IMR-90 (cell line): ENCODE measurements around the gene CCP110. TPM values are rescaled to one million over a fixed set of nuclear protein-coding genes. Genes with fewer than 3 reads are reported as not detected.

Source experiments
- ATAC-seq: fragments of 200-7000 bp; cut with Tn5 transposase; 2 replicates; pipeline ENCODE4 v1.9.1; 2020; ENCODE audit warnings: low read depth, mild to moderate bottlenecking, moderate library complexity
- BruUV-seq: library from RNA; stranded (reverse); fragments of 400-500 nt; replicated peaks from 2 replicates; lab custom pipeline; 2021; lab: Mats Ljungman, UMichigan
- CTCF ChIA-PET: fragments of 300-600 bp; formaldehyde crosslinking; extraction: SDS; loops from one replicate; lab custom pipeline; 2021; ENCODE audit warnings: antibody characterized with exemption; lab: Yijun Ruan, JAX
- POLR2A ChIA-PET: fragments of 300-600 bp; sonication (Branson Sonifier 250); formaldehyde crosslinking; loops from one replicate; lab custom pipeline; 2022; ENCODE audit warnings: antibody characterized with exemption; ENCODE audit not compliant: unreplicated experiment; lab: Charles Lee
- DNase-seq: peaks from one replicate; pipeline ENCODE4 v3.0.0; 2013
- H2AFZ ChIP-seq: replicated peaks from 2 replicates; pipeline ENCODE3; 2013; ENCODE audit warnings: low read length, mild to moderate bottlenecking; ENCODE audit not compliant: poor library complexity
- H2AK5ac ChIP-seq: 2 replicates; pipeline ENCODE4 v1.6.1; 2013; ENCODE audit warnings: low read depth, low read length, inconsistent platforms
- H2AK9ac ChIP-seq: replicated peaks from 2 replicates; pipeline ENCODE3; 2013; ENCODE audit warnings: mild to moderate bottlenecking, low read depth, low read length, moderate library complexity; ENCODE audit not compliant: poor library complexity
- H2BK120ac ChIP-seq: 2 replicates; pipeline ENCODE4 v1.6.1; 2013; ENCODE audit warnings: low read depth, low read length, inconsistent platforms
- H2BK15ac ChIP-seq: 3 replicates; pipeline ENCODE4 v1.6.1; 2013; ENCODE audit warnings: low read depth, low read length, inconsistent platforms
- H2BK20ac ChIP-seq: 2 replicates; pipeline ENCODE4 v1.6.1; 2013; ENCODE audit warnings: low read depth, mild to moderate bottlenecking, inconsistent platforms, low read length, moderate library complexity
- H2BK5ac ChIP-seq: 2 replicates; pipeline ENCODE4 v1.6.1; 2013; ENCODE audit warnings: mild to moderate bottlenecking, low read depth, low read length, inconsistent platforms; ENCODE audit not compliant: poor library complexity, severe bottlenecking
- H3K14ac ChIP-seq: replicated peaks from 2 replicates; pipeline ENCODE4 v1.6.1; 2013; ENCODE audit warnings: low read depth, low read length, inconsistent platforms
- H3K18ac ChIP-seq: 2 replicates; pipeline ENCODE4 v1.6.1; 2013; ENCODE audit warnings: low read depth, low read length, control low read depth
- H3K23ac ChIP-seq: 2 replicates; pipeline ENCODE4 v1.6.1; 2013; ENCODE audit warnings: low read depth, low read length, inconsistent platforms
- H3K27ac ChIP-seq: 2 replicates; pipeline ENCODE4 v1.5.1; 2013; ENCODE audit warnings: mild to moderate bottlenecking, control low read depth, low read length; ENCODE audit not compliant: insufficient read depth
- H3K27me3 ChIP-seq: 2 replicates; pipeline ENCODE4 v1.6.1; 2013; ENCODE audit warnings: low read length; ENCODE audit not compliant: control insufficient read depth, insufficient read depth
- H3K36me3 ChIP-seq: 2 replicates; pipeline ENCODE4 v1.6.1; 2013; ENCODE audit warnings: low read length, mixed read lengths; ENCODE audit not compliant: control insufficient read depth, insufficient read depth
- H3K4ac ChIP-seq: 2 replicates; pipeline ENCODE4 v1.6.1; 2013; ENCODE audit warnings: low read depth, low read length, inconsistent platforms
- H3K4me1 ChIP-seq: 2 replicates; pipeline ENCODE4 v1.6.1; 2013; ENCODE audit warnings: low read length, mixed read lengths; ENCODE audit not compliant: control insufficient read depth, insufficient read depth
- H3K4me2 ChIP-seq: 2 replicates; pipeline ENCODE4 v1.6.1; 2013; ENCODE audit warnings: low read depth, mild to moderate bottlenecking, control low read depth, low read length, moderate library complexity
- H3K4me3 ChIP-seq: 2 replicates; pipeline ENCODE4 v1.5.1; 2013; ENCODE audit warnings: low read depth, mild to moderate bottlenecking, control low read depth, low read length, moderate library complexity; ENCODE audit not compliant: insufficient read depth
- H3K56ac ChIP-seq: 2 replicates; pipeline ENCODE4 v1.6.1; 2013; ENCODE audit warnings: low read length, inconsistent platforms; ENCODE audit not compliant: insufficient read depth; ENCODE audit errors: extremely low read depth
- H3K79me1 ChIP-seq, 2 experiments: 2 replicates each; pipeline ENCODE4 v1.6.1; 2013; ENCODE audit warnings: low read length in 2 of 2, inconsistent platforms in 1 of 2, low read depth in 1 of 2
- H3K9ac ChIP-seq: 2 replicates; pipeline ENCODE4 v1.6.1; 2013; ENCODE audit warnings: low read depth, low read length, control low read depth
- H3K9me1 ChIP-seq: 2 replicates; pipeline ENCODE4 v1.6.1; 2013; ENCODE audit warnings: low read length, inconsistent platforms; ENCODE audit not compliant: insufficient read depth
- H3K9me3 ChIP-seq: 2 replicates; pipeline ENCODE4 v1.6.1; 2013; ENCODE audit warnings: low read length; ENCODE audit not compliant: control insufficient read depth, insufficient read depth
- H4K20me1 ChIP-seq: 2 replicates; pipeline ENCODE4 v1.6.1; 2013; ENCODE audit warnings: low read length, inconsistent platforms; ENCODE audit not compliant: insufficient read depth
- H4K5ac ChIP-seq: 2 replicates; pipeline ENCODE4 v1.6.1; 2013; ENCODE audit warnings: mild to moderate bottlenecking, low read depth, low read length, control low read depth
- H4K8ac ChIP-seq, 2 experiments: 2 replicates each; pipeline ENCODE4 v1.6.1; 2013; ENCODE audit warnings: low read depth in 2 of 2, low read length in 2 of 2, control low read depth in 1 of 2, inconsistent platforms in 1 of 2
- H4K91ac ChIP-seq: 2 replicates; pipeline ENCODE4 v1.6.1; 2013; ENCODE audit warnings: low read depth, low read length, inconsistent platforms; ENCODE audit not compliant: insufficient read depth
- BHLHE40 ChIP-seq: fragments of 150-350 bp; IDR thresholded peaks from 2 replicates; pipeline ENCODE4 v1.6.1; 2016; ENCODE audit warnings: mild to moderate bottlenecking, low read depth, low read length
- CEBPB ChIP-seq: IDR thresholded peaks from 2 replicates; pipeline ENCODE4 v1.6.1; 2012; ENCODE audit warnings: low read depth, low read length, improper control_type of control experiment
- CHD1 ChIP-seq: IDR thresholded peaks from 2 replicates; pipeline ENCODE4 v1.6.1; 2012; ENCODE audit warnings: low read depth, low read length, improper control_type of control experiment
- CTCF ChIP-seq: conservative IDR thresholded peaks from 2 replicates; pipeline ENCODE4 v1.5.1; 2012; ENCODE audit warnings: mild to moderate bottlenecking, low read depth, low read length, improper control_type of control experiment
- ELK1 ChIP-seq: fragments of 150-350 bp; IDR thresholded peaks from 2 replicates; pipeline ENCODE4 v1.6.1; 2016; ENCODE audit warnings: low read depth, mild to moderate bottlenecking, low read length, moderate library complexity, borderline replicate concordance
- FOS ChIP-seq: fragments of 150-350 bp; IDR thresholded peaks from 2 replicates; pipeline ENCODE4 v1.6.1; 2016; ENCODE audit warnings: low read depth, low read length
- MAFK ChIP-seq: IDR thresholded peaks from 2 replicates; pipeline ENCODE4 v1.6.1; 2012; ENCODE audit warnings: low read depth, low read length, improper control_type of control experiment
- MAZ ChIP-seq: IDR thresholded peaks from 2 replicates; pipeline ENCODE4 v1.6.1; 2012; ENCODE audit warnings: low read depth, mild to moderate bottlenecking, low read length, improper control_type of control experiment, moderate library complexity, borderline replicate concordance
- MXI1 ChIP-seq: IDR thresholded peaks from 2 replicates; pipeline ENCODE4 v1.6.1; 2012; ENCODE audit warnings: low read depth, mild to moderate bottlenecking, low read length, moderate library complexity, borderline replicate concordance
- NFE2L2 ChIP-seq: fragments of 150-350 bp; IDR thresholded peaks from 2 replicates; pipeline ENCODE4 v1.6.1; 2016; ENCODE audit warnings: low read depth, mild to moderate bottlenecking, low read length
- POLR2A ChIP-seq: IDR thresholded peaks from 2 replicates; pipeline ENCODE4 v1.6.1; 2012; ENCODE audit warnings: mild to moderate bottlenecking, low read depth, low read length
- RAD21 ChIP-seq: IDR thresholded peaks from 2 replicates; pipeline ENCODE4 v1.6.1; 2012; ENCODE audit warnings: low read length, improper control_type of control experiment
- RCOR1 ChIP-seq: IDR thresholded peaks from 2 replicates; pipeline ENCODE4 v1.6.1; 2012; ENCODE audit warnings: mild to moderate bottlenecking, low read length, improper control_type of control experiment; ENCODE audit not compliant: insufficient replicate concordance
- RFX5 ChIP-seq: IDR thresholded peaks from 2 replicates; pipeline ENCODE4 v1.8.0; 2012; ENCODE audit warnings: low read depth, mild to moderate bottlenecking, low read length, moderate library complexity
- SMC3 ChIP-seq: fragments of 150-350 bp; IDR thresholded peaks from 2 replicates; pipeline ENCODE4 v1.6.1; 2016; ENCODE audit warnings: low read depth, mild to moderate bottlenecking, antibody characterized with exemption, low read length, moderate library complexity
- USF2 ChIP-seq: fragments of 150-350 bp; IDR thresholded peaks from 2 replicates; pipeline ENCODE4 v1.6.1; 2017; ENCODE audit warnings: mild to moderate bottlenecking, antibody characterized with exemption, low read length, low read depth
- WGBS, 2 experiments: methylation state at CpG; one replicate each; pipeline versions ENCODE4 v1.1.5 to v1.1.7; 2013; ENCODE audit warnings: missing lambda C conversion rate in 2 of 2; ENCODE audit not compliant: insufficient read length in 1 of 2; ENCODE audit errors: extremely low coverage in 2 of 2; 5-methylcytosine and 5-hydroxymethylcytosine counted together
- dilution Hi-C: fragments of 300-500 bp; cut with HindIII; formaldehyde crosslinking; loops from one replicate; pipeline ENCODE4 v1.14.3; 2018; ENCODE audit warnings: low sequenced_read_pairs; ENCODE audit not compliant: unreplicated experiment
- in situ Hi-C: fragments of 300-500 bp; cut with MboI; formaldehyde crosslinking; loops from 3 replicates; pipeline ENCODE4 v1.14.3; 2019; ENCODE audit warnings: low sequenced_read_pairs, inconsistent platforms, mixed read lengths
- intact Hi-C: fragments of 100-400 bp; cut with micrococcal nuclease; formaldehyde crosslinking; loops from 2 replicates; pipeline ENCODE4 v1.10.0; 2022
- polyA plus RNA-seq, 3 experiments: library from polyadenylated mRNA; depleted of rRNA; stranded (reverse); fragments of >200 nt; gene quantifications; 2 replicates each; pipeline ENCODE4 v1.2.3, GENCODE V29; 2012; ENCODE audit warnings: low replicate concordance in 1 of 3
- total RNA-seq: library from RNA; depleted of rRNA; stranded (reverse); fragments of >200 nt; gene quantifications from 2 replicates; pipeline ENCODE4 v1.2.3, GENCODE V29; 2012

CCP110 gene
- total and polyA plus RNA-seq, 2 of the 4 experiments (the other 2 are of a cell fraction) = 4.7 to 7.7 TPM

DNA sequence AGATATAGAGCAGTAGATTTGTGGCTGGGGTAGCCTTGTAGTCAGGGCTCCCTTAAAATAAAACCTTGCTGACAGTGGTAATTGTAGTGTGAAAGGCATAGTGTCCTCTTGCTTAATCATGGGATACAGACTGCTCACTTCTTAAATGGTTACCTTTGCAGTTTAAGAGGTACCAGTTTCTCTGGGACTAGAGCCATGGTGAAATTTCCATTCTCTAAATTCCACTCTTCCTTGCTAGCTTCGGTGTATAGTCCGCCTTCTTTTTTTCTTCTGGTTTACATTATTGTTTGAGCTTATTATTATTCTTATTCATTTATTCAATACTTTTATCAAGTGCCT, 1.6 kb downstream of the CCP110 start:
- DNase-seq = no peak
- Histone ChIP-seq H3K9me3 (no peaks in the 10 kb centered on the region), H3K18ac (no peak overlapping the region), H3K27me3 (no peaks in the 10 kb centered on the region), H4K5ac (no peak overlapping the region; the same call in 1 of the 2 replicates), H3K4ac (no peak overlapping the region), H3K27ac (no peak overlapping the region), H3K79me1 (peaks cover 23 to 46% of the 10 kb centered on the region in 2 experiments), H2BK15ac (no peak overlapping the region), H4K20me1 (no peaks in the 10 kb centered on the region), H3K9ac (peak overlapping the region; percentile 76; the same call in 1 of the 2 replicates), H2BK20ac (no peak overlapping the region), H3K14ac (0 out of 2 replicates have a peak overlapping the region, but pooled peaks have one; percentile 57), H4K8ac (peak overlapping the region in 1 of 2 experiments; percentile 32; a peak in 1 of 4 replicates), H3K56ac (no peak overlapping the region), H2BK5ac (no peak overlapping the region), H3K23ac (no peak overlapping the region), H2AK9ac (no peak overlapping the region), H3K36me3 (peaks cover 3% of the 10 kb centered on the region; the same call in 1 of the 2 replicates), H3K4me3 (peak overlapping the region; percentile 86), H3K4me2 (peak overlapping the region; percentile 78), H2AFZ (peak overlapping the region; percentile 99), H3K9me1 (peaks cover 3% of the 10 kb centered on the region), H4K91ac (no peak overlapping the region), H2AK5ac (no peak overlapping the region), H3K4me1 (peaks cover 1% of the 10 kb centered on the region; the same call in 1 of the 2 replicates), H2BK120ac (no peak overlapping the region)
- dilution Hi-C loops = no loop called here
- intact Hi-C loops = no loop called here
- no peak for ATAC-seq
- CTCF ChIA-PET = no interaction called here
- POLR2A ChIA-PET = no interaction called here
- no TSS peak for BruUV-seq
- in situ Hi-C loops = no loop called here
- WGBS, 2 experiments = no CpG with 5 or more reads among the region's 2 CpGs
- TF ChIP-seq POLR2A (no peak), BHLHE40 (no peak), NFE2L2 (no peak), CHD1 (no peak), USF2 (no peak), MAZ (no peak), RFX5 (no peak), RCOR1 (no peak), SMC3 (no peak), RAD21 (no peak), MXI1 (no peak), FOS (no peak), CTCF (no peak), ELK1 (no peak), MAFK (no peak), CEBPB (no peak)
